Stomach (tissue), 4 donors: ENCODE measurements around the gene RPL13.

Experiments used
- EP300 ChIP-seq: sonication (generic); formaldehyde crosslinking; IDR thresholded peaks from one replicate; pipeline ENCODE4 v1.6.1; 2017; ENCODE audit warnings: antibody characterized with exemption
- POLR2A ChIP-seq, 4 donors: fragments of 450-650 bp; IDR thresholded peaks; one replicate each; pipeline ENCODE4 v1.6.1; 2016; ENCODE audit warnings: antibody characterized with exemption in 4 of 4, control low read depth in 2 of 4, mild to moderate bottlenecking in 1 of 4, moderate library complexity in 1 of 4
- TF ChIP-seq, protein P1 (sequence below), 7 experiments: fragments of 450-650 bp in 4 of 7; fragments of 200-600 bp in 3 of 7; sonication (generic) in 3 of 7; IDR thresholded peaks; one replicate each; pipeline ENCODE4 v1.5.1; 2016 to 2019; ENCODE audit warnings: antibody characterized with exemption in 7 of 7, control low read depth in 2 of 7, mild to moderate bottlenecking in 1 of 7

DNA sequence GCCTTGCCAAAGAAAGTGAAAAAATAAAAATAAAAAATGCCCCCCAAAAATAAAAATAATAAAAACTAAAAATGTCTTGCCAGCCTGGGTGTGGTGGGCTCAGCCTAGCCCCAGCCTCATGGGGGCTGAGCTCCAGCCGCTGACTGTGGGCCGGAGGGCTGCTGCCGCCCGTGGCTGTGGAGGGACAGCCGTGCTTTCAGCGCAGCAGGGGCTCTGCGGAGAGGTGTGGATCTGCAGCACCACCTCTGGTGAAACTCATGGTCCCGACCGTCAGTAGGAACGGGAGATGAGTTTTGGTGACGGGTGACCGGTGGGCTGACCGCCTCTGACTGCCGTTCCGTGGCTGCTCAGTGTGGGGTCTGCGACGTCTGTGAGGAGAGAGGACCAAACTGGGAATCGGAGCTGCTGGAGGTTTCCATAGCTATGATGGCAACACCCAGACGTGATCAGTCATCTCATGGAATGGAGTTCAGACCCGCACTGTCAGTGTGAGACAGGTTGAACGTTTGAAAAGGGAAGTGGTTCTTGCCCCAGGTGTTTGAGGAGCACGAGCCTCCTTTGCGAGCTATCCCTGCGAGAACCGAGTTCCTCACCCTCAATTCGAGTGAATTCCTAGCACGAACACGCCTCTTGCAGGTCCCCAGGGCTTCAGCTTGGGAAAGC lies 12.0 kb upstream of the RPL13 start:
- TF ChIP-seq, protein P1, sequence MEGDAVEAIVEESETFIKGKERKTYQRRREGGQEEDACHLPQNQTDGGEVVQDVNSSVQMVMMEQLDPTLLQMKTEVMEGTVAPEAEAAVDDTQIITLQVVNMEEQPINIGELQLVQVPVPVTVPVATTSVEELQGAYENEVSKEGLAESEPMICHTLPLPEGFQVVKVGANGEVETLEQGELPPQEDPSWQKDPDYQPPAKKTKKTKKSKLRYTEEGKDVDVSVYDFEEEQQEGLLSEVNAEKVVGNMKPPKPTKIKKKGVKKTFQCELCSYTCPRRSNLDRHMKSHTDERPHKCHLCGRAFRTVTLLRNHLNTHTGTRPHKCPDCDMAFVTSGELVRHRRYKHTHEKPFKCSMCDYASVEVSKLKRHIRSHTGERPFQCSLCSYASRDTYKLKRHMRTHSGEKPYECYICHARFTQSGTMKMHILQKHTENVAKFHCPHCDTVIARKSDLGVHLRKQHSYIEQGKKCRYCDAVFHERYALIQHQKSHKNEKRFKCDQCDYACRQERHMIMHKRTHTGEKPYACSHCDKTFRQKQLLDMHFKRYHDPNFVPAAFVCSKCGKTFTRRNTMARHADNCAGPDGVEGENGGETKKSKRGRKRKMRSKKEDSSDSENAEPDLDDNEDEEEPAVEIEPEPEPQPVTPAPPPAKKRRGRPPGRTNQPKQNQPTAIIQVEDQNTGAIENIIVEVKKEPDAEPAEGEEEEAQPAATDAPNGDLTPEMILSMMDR (IDR thresholded peaks at IDR 0.05), result no peak
- TF ChIP-seq EP300, result no peak
- no peak for TF ChIP-seq POLR2A (IDR thresholded peaks at IDR 0.05)
